Right ventricle myocardium inferior (tissue), 1 donor: Measurements from ENCODE around the gene HSP90AB1. TPM values are rescaled to one million over a fixed set of nuclear protein-coding genes. Genes with fewer than 3 reads are reported as not detected.

Source experiments
- ATAC-seq: fragments of 200-7000 bp; cut with Tn5 transposase; one replicate; pipeline ENCODE4 v1.9.1; 2020; ENCODE audit warnings: mild to moderate bottlenecking, moderate library complexity
- DNase-seq: peaks from one replicate; pipeline ENCODE4 v3.0.0; 2021; ENCODE audit errors: missing footprints
- intact Hi-C: fragments of 100-400 bp; cut with DNase I; formaldehyde crosslinking; loops from one replicate; pipeline ENCODE4 v1.11.0; 2022
- long read RNA-seq: library from polyadenylated mRNA; unstranded; transcript quantifications from one replicate; pipeline ENCODE4 v2.0.0, GENCODE V29; 2021
- total RNA-seq: library from RNA; stranded (reverse); fragmentation: NEBNext Ultra II Directional; extraction: Animal tissue kit (Norgen Biotek cat#: 25700); gene quantifications from one replicate; pipeline ENCODE4 v1.2.1, GENCODE V29; 2021
- donor health status: DM: no; HTN: yes; CAD: no; lungs with severe emphysema.

Gene HSP90AB1
- 867 TPM for total RNA-seq
- long read RNA-seq, transcript HSP90AB1-203 (12 exons, 2,572 nt): major isoform, 1,171 of 1,234 reads
- long read RNA-seq, transcript HSP90AB1-201 (12 exons, 2,582 nt): minor isoform, 10 of 1,234 reads
- long read RNA-seq, partial matches to known transcripts: 41 of 1,234 reads
- long read RNA-seq, other reads (novel, unspliced or antisense): 6 of 1,234 reads

DNA sequence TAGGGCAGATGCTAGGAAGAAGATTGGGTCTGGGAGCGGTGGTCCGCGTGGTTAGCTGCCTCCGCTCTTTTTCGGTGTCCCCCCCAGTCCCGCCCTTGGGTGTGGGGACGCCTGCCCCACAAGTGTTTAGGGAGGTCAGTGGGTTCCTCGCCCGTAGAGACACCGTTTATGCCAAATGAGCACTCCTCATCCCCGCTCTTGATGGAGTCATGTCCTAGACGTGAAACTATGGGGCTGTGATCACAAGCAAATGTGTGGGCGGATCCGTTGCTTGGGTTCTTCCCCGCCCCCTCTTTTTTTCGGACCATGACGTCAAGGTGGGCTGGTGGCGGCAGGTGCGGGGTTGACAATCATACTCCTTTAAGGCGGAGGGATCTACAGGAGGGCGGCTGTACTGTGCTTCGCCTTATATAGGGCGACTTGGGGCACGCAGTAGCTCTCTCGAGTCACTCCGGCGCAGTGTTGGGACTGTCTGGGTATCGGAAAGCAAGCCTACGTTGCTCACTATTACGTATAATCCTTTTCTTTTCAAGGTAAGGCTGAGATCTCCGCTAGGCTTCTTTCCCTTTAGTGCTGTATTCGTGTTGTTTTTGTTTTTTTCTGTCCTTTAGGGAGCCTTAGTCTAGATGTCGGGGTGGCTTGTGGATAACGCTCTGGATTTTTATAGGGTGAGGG, at the start of gene HSP90AB1:
Gene HSP90AB1 (plus strand): TSS at position 439 of the 675 bp plus-strand sequence. CDS start 1,529 bp downstream, outside the sequence.
- ATAC-seq (peak; percentile 94), DNase-seq (peak; percentile 94)
- intact Hi-C loops: loop anchor here (5.0 kb wide), 1 partner anchor 144 kb away; no protein-coding TSS in a partner anchor

DNA sequence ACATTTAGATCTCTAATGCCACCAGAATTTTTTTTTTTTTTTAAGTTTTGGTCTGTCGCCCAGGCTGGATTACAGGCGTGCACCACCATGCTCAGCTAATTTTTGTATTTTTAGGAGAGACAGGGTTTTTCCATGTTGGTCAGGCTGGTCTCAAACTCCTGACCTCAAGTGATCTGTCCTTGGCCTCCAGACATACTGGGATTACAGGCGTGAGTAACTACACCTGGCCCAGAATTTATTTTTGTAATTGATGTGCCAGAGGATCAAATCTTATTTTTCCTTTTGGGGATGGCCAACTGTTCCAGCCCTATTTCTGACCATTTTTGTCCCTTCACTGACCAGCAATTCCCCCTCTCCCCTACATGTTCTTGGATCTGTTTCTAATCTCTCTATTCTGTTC, 48.2 kb upstream of the HSP90AB1 start:
- ATAC-seq (no peak), DNase-seq (no peak)
- intact Hi-C loops: no loop called here

DNA sequence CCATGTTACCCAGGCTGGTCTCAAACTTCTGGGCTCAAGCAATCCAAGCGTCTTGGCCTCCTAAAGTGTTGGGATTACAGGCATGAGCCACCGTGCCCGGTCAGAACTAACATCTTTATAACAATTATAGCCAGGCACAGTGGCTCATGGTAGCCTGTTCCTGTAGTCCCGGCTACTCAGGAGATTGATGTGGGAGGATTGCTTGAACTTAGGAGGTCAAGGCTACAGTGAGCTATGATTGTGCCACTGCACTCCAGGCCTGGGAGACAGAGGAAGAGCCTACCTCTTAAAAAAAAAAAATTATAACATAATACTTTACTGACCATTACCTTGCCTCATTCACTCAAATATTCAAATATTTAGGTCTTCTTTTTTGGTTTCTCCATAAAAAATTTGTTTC, 47.0 kb upstream of the HSP90AB1 start:
- intact Hi-C loops: no loop called here
- ATAC-seq (no peak), DNase-seq (no peak)

GRCh38 chr6:44201200-44201599, 45.7 kb upstream of the HSP90AB1 start:
- ATAC-seq: no peak
- intact Hi-C loops: no loop called here
- DNase-seq: no peak

DNA sequence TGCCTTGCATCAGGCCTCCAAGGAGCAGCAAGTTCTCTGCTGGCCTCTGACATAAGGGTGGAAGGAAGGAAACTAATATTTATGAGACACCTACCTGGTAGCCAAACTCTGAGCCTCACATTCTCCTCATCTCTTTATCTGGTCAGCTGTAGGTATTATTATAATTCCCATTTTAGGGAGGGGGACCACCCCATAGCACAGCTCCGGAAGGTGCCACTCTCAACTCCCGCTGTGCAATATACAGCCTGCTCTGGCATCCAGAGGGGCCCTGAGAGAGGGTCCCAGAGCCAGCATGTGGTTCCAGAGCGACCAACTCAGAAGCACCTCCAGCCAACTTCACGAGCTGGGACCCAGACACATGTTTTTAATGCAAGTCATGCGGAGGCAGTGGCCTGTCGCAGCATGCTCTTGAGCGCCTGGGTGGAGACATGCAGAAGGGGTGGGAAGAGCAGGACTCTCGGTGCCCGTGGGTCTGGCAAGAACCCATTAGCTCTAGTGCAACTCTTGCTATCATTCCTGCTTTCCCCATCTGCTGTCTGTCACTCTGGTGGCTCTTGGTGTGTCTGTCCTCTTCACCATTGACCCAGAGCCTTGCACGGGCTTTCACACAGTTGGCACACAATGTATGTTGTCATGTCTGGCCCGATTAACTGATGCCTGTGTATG, 45.1 kb upstream of the HSP90AB1 start:
- ATAC-seq (no peak), DNase-seq (no peak)
- intact Hi-C loops: no loop called here

DNA sequence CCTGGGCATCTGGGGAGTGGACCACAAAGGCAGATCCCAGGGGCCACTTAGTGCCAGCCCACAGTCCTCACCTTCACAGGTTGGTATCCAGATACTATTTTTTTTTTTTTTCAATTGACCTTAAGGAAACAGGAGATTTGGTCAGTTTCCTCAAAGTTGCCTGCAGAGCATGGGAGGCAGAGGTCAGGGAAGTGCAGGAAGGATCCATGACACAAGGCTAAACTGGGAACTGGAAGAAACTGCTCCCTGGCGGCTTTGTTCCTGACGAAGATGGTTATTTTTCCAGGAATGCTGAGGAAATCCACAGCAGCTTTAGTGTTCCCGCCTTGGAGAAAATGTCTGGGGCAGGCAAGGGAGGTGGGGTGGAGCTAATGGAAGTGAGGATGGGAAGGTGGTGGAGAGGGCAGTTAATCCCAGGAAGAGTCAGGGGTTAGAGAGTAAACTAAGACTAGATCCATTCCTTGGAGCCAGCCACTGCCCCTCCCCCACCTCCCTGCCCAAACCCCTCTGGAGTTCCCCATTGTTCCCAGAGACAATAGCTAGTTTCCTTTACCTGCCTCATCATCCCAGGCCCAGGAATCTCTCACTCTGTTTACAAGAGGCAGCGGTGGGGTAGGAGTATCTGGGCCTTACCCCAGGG, 44.4 kb upstream of the HSP90AB1 start:
- intact Hi-C loops: no loop called here
- ATAC-seq (no peak), DNase-seq (no peak)

DNA sequence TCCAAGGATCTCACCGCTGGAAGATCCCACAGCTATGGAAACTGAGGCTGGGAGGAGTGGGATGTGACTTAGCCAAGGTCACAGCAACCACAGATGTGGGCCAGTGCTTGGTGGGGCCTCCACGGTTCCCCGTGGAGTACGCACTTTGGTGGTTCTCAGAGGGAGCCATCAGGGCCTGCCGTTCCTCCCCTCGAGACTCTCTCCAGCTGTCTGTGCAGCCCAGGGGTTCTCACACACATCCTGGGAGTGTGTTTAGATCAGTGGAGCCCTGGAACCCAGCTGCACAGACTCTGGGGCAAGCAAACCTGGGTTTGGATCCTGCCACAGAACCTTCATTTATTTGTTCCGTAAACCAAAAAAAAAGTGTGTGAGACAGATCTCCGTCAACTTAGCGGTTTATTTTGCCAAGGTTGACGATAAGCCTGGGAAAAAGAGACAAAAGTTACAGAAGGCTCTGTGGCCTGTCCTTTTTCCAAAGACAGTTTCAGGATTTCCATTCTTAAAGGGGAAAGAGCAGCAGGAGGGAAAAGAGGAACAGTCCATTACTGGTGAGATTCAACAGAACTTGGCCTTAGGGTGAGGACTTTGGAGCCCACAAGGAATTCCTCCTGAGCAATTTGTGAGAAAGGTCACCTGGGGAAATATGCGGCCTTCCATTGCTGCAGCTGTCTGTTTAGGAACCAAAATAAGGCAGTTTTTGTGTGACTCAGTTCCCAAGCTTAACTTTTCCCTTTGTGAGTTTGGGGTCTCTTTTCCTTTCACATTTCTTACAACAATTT, 43.7 kb upstream of the HSP90AB1 start:
- DNase-seq (no peak), ATAC-seq (no peak)

DNA sequence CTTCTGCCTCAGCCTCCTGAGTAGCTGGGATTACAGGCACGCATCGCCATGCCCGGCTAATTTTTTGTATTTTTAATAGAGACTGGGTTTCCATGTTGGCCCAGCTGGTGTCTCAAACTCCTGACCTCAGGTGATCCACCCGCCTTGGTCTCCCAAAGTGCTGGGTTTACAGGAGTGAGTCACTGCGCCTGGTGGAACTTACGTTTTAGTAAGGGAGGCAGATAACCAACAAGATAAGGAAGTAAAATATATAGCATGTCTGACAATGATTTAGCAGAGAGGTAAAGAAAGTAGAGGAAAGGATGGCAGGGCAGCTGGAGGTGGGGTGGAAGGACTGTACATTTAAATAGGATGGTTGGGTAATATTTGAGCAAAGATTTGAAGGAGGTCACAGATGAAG, 42.9 kb upstream of the HSP90AB1 start:
- ATAC-seq: no peak
- DNase-seq: no peak
- intact Hi-C loops: no loop called here

More for the DNA sequence above, 43.7 kb upstream of the HSP90AB1 start:
- intact Hi-C loops: no loop called here

- intact Hi-C loops: no loop called here
- no peak for DNase-seq
- no peak for ATAC-seq
Observed at GRCh38 chr6:44207966-44208365, 38.9 kb upstream of the HSP90AB1 start.

DNA sequence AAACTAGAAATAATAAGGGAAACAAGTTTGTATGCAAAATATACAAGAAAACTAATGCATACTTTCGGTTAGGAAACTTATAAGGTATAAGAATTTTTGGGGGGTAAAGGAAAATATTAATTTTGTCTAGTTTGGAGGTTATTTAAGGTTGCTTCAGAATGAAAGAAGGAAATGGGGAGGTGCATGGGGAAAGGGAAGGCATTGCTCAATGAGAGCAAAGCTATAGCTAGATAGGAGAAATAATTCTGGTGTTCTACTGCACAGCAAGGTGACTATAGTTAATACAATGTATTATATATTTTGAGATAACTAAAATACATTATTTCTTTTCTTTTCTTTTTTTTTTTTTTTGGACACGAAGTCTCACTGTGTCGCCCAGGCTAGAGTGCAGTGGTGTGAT, 35.6 kb upstream of the HSP90AB1 start:
- intact Hi-C loops: no loop called here
- ATAC-seq: no peak
- no peak for DNase-seq

- DNase-seq (no peak), ATAC-seq (no peak)
- intact Hi-C loops: no loop called here
Observed at GRCh38 chr6:44214307-44214706, 32.6 kb upstream of the HSP90AB1 start.

GRCh38 chr6:44216677-44217331, 30.1 kb upstream of the HSP90AB1 start, which contains the start of gene MYMX:
TSS of gene MYMX (plus strand) at chr6:44216926. CDS start at chr6:44217472, 546 bp downstream.
- intact Hi-C loops: no loop called here
- ATAC-seq (peak; percentile 3), DNase-seq (peak; percentile 66)

- intact Hi-C loops: no loop called here
- DNase-seq (peak; percentile 85), ATAC-seq (peak; percentile 17)
Observed at GRCh38 chr6:44217332-44218143, 29.4 kb upstream of the HSP90AB1 start.

DNA sequence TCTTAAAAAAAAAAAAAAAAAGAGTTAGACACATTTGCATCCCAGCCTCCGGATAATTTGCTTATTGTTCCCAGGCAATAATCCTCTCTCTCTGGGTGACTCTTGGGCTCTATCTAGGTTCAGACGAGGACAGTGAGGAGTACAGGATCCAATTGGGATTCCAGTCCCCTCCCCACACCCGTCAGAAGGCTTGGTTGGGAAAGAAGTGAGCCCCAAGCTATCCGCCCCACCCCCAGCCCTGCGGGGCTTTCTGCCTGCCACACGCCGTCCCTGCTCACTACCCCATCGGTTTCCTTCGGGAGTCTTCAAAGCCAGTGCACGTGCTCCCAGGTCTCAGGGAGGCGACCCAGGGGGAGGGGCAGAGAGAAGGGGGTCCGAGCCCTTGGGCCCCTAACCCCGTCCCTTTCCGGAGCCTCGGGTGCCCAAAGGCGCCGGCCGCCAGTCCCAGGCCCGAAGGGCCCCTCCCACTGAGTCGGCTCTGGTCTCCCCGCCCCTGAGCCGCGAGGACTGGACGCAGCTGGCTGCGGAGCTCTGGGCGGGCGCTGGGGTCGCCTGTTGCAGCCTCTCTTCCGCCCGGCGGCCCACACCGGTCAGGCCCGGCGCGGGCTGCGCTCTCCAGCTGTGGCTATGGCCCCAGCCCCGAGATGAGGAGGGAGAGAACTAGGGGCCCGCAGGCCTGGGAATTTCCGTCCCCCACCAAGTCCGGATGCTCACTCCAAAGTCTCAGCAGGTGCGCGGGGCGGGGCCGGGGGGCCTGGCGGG, 27.7 kb upstream of the HSP90AB1 start:
- peak; percentile 75 for ATAC-seq
- intact Hi-C loops: no loop called here

DNA sequence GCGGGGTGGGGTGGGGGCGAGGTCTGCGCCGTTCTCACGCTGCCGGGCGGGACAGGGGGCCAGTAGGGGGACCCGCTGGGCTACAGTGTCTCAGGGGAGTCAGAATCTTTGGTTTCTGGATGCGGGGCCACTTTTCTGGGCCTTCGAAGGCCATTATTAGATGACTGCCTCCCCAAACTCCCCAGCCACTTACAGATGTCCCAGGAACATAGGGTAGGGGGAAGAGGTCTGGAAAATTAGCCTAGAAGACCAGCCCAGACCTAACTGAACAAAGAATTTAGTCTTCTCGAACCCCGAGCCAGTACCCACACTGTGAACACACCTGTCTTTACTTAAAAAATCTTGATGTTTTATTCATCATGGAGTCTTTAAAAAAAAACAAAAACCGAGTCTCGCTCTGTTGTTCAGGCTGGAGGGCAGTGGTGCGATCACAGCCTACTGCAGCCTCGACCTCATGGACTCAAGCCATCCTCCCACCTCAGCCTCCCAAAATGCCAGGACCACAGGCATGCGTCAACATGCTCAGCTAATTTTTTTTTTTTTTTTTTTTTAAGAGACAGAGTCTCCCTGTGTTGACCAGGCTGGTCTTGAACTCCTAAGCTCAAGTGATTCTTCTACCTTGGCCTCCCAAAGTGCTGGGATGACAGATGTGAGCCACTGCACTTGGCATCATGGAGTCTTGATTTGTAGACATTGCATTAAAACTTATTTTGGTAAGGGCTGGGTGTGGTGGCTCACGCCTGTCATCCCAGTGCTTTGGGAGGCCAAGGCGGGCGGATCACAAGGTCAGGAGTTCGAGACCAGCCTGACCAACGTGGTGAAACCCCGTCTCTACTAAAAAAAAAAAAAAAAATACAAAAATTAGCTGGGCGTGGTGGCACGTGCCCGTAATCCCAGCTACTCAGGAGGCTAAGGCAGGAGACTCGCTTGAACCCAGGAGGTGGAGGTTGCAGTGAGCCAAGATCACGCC, 26.8 kb upstream of the HSP90AB1 start:
- ATAC-seq: no peak
- intact Hi-C loops: loop anchor here (10.0 kb wide), 1 partner anchor 445 kb away; the partner anchor contains the start of gene VEGFA
- no peak for DNase-seq

More for the DNA sequence above, 27.7 kb upstream of the HSP90AB1 start:
- peak; percentile 93 for DNase-seq

- intact Hi-C loops: loop anchor here (1.0 to 10.0 kb wide), 2 partner anchors 13 to 446 kb away; partner anchors contain the start of gene VEGFA
- ATAC-seq (no peak), DNase-seq (no peak)
Observed at GRCh38 chr6:44220913-44221290, 26.0 kb upstream of the HSP90AB1 start.
